ENCODE results near the gene ACAP2.
A peak's percentile ranks its signal among the peaks of the same experiment; 100 is the strongest.

DNA sequence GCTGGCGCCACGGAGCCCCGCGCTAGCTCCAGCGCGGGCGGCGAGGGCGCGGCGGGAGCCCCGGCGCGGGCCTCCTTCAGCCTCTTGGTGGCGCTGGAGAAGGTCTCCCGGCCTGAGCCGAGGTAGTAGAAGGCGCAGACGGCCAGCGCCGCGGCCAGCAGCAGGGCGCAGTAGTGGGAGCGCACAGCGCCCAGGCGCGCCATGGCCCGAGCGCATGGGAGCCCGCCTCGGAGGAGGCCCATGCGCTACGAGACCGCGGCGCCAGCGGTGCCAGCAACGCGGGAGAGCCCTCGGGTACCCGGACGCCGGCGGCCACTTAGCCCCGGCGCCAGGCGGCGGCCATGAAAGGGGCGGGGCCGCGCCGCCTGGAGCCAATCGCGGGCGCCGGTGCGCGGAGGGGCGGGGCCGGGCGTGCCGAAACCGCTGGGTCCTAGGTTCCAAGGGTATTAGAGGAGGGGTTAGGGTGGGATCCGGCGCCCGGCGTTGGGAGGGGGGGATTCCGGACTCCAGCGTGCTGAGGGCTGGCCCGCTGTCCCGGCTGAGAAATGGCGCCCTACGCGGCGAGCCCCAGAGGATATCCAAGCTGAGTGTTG lies 171.9 kb downstream of the ACAP2 start, which contains the start of gene XXYLT1:
- TF ChIP-seq CTCF (IDR thresholded peaks at IDR 0.05 in 8 of 11, conservative IDR thresholded peaks at IDR 0.05 in 3 of 11): peak in 9 of 11 experiments; percentile 7 to 79 (median 65)
- peak in 2 of 3 donors; percentile 37 to 57 for TF ChIP-seq POLR2AphosphoS5 (IDR thresholded peaks at IDR 0.05)
- TF ChIP-seq POLR2A (IDR thresholded peaks at IDR 0.05): no peak

All from spleen (tissue), 7 donors.